Testis (tissue), 2 donors: ENCODE results near the gene SLC7A5.
"Not testable (repeated sequence)": the region's sequence is repeated elsewhere in the genome, so short reads cannot be mapped to it uniquely, and the experiment has no call there.

Experiments
- POLR2A ChIP-seq: fragments of 450-650 bp; IDR thresholded peaks from one replicate; pipeline ENCODE4 v1.6.1; 2017; ENCODE audit warnings: antibody characterized with exemption, mild to moderate bottlenecking, moderate library complexity
- TF ChIP-seq, protein P1 (sequence below), 3 experiments: fragments of 450-650 bp in 2 of 3; fragments of 200-600 bp in 1 of 3; sonication (generic) in 1 of 3; IDR thresholded peaks; one replicate each; pipeline ENCODE4 v1.5.1; 2016 to 2019; ENCODE audit warnings: antibody characterized with exemption in 3 of 3, mild to moderate bottlenecking in 2 of 3, moderate library complexity in 1 of 3

DNA sequence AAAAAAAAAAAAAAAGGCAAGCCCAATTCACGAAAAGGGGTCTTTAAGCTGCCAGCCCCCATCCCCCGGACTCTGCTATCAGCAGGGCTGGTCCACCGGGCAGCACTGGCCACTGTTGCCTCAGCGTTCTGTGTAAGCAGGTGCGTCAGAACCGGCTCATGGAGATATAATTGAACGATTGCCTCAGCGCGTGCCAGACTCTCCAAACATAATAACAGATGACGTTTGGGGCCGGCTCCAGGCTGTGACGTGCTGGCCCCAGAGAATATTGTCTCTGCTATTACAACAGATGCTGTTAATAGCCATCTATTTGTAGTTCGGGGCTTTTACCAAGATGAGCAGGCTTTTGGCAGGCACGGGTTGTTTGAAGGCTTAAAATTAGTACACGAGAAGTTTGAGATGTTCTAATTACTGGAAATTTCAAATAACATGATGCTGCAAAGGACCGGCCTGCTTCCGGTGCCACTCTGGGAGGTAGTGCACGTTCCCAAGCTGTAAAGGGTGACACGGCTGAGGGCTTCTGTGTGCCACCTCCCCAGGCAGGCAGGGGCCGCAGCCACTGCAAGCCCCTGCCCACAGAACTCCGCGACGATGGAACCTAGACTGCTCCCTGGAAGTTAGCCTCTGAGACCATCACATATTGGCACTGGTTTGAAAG is 41.9 kb upstream of the SLC7A5 start:
- TF ChIP-seq, protein P1, sequence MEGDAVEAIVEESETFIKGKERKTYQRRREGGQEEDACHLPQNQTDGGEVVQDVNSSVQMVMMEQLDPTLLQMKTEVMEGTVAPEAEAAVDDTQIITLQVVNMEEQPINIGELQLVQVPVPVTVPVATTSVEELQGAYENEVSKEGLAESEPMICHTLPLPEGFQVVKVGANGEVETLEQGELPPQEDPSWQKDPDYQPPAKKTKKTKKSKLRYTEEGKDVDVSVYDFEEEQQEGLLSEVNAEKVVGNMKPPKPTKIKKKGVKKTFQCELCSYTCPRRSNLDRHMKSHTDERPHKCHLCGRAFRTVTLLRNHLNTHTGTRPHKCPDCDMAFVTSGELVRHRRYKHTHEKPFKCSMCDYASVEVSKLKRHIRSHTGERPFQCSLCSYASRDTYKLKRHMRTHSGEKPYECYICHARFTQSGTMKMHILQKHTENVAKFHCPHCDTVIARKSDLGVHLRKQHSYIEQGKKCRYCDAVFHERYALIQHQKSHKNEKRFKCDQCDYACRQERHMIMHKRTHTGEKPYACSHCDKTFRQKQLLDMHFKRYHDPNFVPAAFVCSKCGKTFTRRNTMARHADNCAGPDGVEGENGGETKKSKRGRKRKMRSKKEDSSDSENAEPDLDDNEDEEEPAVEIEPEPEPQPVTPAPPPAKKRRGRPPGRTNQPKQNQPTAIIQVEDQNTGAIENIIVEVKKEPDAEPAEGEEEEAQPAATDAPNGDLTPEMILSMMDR (IDR thresholded peaks at IDR 0.05): not testable (repeated sequence)
- not testable (repeated sequence) for TF ChIP-seq POLR2A
